OCI-LY7 (cell line): ENCODE measurements around the gene AK5. TPM values are rescaled to one million over a fixed set of nuclear protein-coding genes. Genes with fewer than 3 reads are reported as not detected.

ENCODE experiments used
- BruUV-seq: library from RNA; stranded (reverse); fragments of 400-500 nt; replicated peaks from 2 replicates; lab custom pipeline; 2021; lab: Mats Ljungman, UMichigan
- CTCF ChIA-PET: fragments of 300-600 bp; sonication (Branson Sonifier 250); formaldehyde crosslinking; loops from one replicate; lab custom pipeline; 2022; ENCODE audit warnings: antibody characterized with exemption; ENCODE audit not compliant: unreplicated experiment; lab: Charles Lee
- POLR2A ChIA-PET: fragments of 300-600 bp; sonication (Branson Sonifier 250); formaldehyde crosslinking; loops from one replicate; lab custom pipeline; 2022; ENCODE audit warnings: antibody characterized with exemption; lab: Charles Lee
- DNase-seq: peaks from one replicate; pipeline ENCODE4 v3.0.0-alpha.2; 2015; ENCODE audit warnings: low spot score
- H2AFZ ChIP-seq: fragments of 200-600 bp; sonication (generic), shearing (Covaris generic); 2 replicates; pipeline ENCODE4 v1.6.1; 2014; ENCODE audit warnings: mild to moderate bottlenecking, antibody characterized with exemption, low read length, moderate library complexity
- H3K27ac ChIP-seq: fragments of 200-600 bp; sonication (generic); 2 replicates; pipeline ENCODE4 v1.5.1; 2014; ENCODE audit warnings: mixed run types, low read depth, mild to moderate bottlenecking, moderate library complexity, low read length, inconsistent platforms; ENCODE audit not compliant: poor library complexity, severe bottlenecking
- H3K36me3 ChIP-seq: fragments of 200-600 bp; sonication (generic); 2 replicates; pipeline ENCODE4 v1.6.1; 2014; ENCODE audit warnings: mild to moderate bottlenecking, antibody characterized with exemption, low read length, moderate library complexity, mixed read lengths; ENCODE audit not compliant: insufficient read depth
- H3K4me1 ChIP-seq: fragments of 200-600 bp; sonication (generic); 2 replicates; pipeline ENCODE4 v1.5.1; 2014; ENCODE audit warnings: mild to moderate bottlenecking, low read length; ENCODE audit not compliant: insufficient read depth, poor library complexity, severe bottlenecking
- H3K4me2 ChIP-seq: fragments of 200-600 bp; sonication (generic); 2 replicates; pipeline ENCODE4 v1.6.1; 2014; ENCODE audit warnings: mild to moderate bottlenecking, low read length
- H3K4me3 ChIP-seq: fragments of 200-600 bp; sonication (generic); 2 replicates; pipeline ENCODE4 v1.5.1; 2014; ENCODE audit warnings: mild to moderate bottlenecking, low read depth, low read length; ENCODE audit not compliant: poor library complexity, severe bottlenecking
- H3K79me2 ChIP-seq: fragments of 200-600 bp; sonication (generic); 2 replicates; pipeline ENCODE4 v1.6.1; 2016; ENCODE audit warnings: low read depth, mild to moderate bottlenecking, low read length, moderate library complexity, mixed read lengths; ENCODE audit not compliant: insufficient read depth
- H3K9me2 ChIP-seq: fragments of 200-600 bp; sonication (generic); 2 replicates; pipeline ENCODE4 v1.6.1; 2016; ENCODE audit warnings: mild to moderate bottlenecking, low read length, mixed read lengths; ENCODE audit not compliant: insufficient read depth
- H3K9me3 ChIP-seq: fragments of 200-600 bp; sonication (generic); 2 replicates; pipeline ENCODE4 v1.6.1; 2014; ENCODE audit warnings: mild to moderate bottlenecking, mixed run types, low read length, mixed read lengths
- H4K20me1 ChIP-seq: fragments of 200-600 bp; sonication (generic); 2 replicates; pipeline ENCODE4 v1.6.1; 2014; ENCODE audit warnings: mild to moderate bottlenecking, antibody characterized with exemption, low read length, moderate library complexity, mixed read lengths; ENCODE audit not compliant: insufficient read depth
- EZH2phosphoT487 ChIP-seq: fragments of 200-600 bp; sonication (generic); IDR thresholded peaks from 2 replicates; pipeline ENCODE4 v1.6.1; 2018; ENCODE audit warnings: low read depth, borderline replicate concordance, mild to moderate bottlenecking, mixed run types, antibody characterized with exemption, low read length, moderate library complexity, mixed read lengths
- intact Hi-C: fragments of 100-400 bp; cut with micrococcal nuclease; formaldehyde crosslinking; loops from one replicate; pipeline ENCODE4 v1.10.0; 2022; ENCODE audit not compliant: unreplicated experiment
- total RNA-seq, 2 experiments: library from RNA; depleted of rRNA in 1 of 2; stranded (reverse); fragments of >200 nt in 1 of 2; shearing (Covaris generic) in 1 of 2; gene quantifications; 2 replicates each; pipeline ENCODE4 v1.2.3, GENCODE V29; 2014 to 2022
- TF ChIP-seq, protein P1 (sequence below): fragments of 200-600 bp; sonication (generic); conservative IDR thresholded peaks from 2 replicates; pipeline ENCODE4 v1.5.1; 2014; ENCODE audit warnings: mild to moderate bottlenecking, antibody characterized with exemption, low read length, moderate library complexity, mixed read lengths

The AK5 gene
- total RNA-seq, 2 experiments from 2014 or later, result not detected

DNA sequence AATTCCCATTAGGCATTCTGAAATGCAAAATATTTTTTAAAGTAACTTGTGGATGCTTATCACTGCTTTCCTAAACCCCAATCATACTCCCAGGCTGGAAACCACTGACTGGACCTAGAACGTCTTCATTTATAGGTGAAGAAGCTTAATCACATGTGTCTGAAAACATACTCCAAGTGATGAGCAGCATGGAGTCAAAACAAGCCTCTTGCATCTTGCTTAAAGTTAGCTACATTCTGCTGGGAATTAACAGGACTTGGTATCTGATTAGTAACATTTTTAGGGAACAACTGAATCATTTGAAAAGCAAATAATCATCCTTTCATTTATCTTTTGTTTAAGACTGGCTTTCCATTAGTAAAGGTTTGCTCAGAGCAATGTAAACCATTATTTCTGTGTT, 105.7 kb downstream of the AK5 start:
- Histone ChIP-seq H3K4me3 (no peak overlapping the region), H3K4me2 (no peak overlapping the region), H3K4me1 (no peaks in the 10 kb centered on the region), H2AFZ (no peak overlapping the region), H3K36me3 (no peaks in the 10 kb centered on the region), H3K79me2 (no peaks in the 10 kb centered on the region), H4K20me1 (no peaks in the 10 kb centered on the region), H3K9me2 (no peaks in the 10 kb centered on the region), H3K27ac (no peak overlapping the region), H3K9me3 (no peaks in the 10 kb centered on the region)
- TF ChIP-seq EZH2phosphoT487, result no peak
- TF ChIP-seq, protein P1, sequence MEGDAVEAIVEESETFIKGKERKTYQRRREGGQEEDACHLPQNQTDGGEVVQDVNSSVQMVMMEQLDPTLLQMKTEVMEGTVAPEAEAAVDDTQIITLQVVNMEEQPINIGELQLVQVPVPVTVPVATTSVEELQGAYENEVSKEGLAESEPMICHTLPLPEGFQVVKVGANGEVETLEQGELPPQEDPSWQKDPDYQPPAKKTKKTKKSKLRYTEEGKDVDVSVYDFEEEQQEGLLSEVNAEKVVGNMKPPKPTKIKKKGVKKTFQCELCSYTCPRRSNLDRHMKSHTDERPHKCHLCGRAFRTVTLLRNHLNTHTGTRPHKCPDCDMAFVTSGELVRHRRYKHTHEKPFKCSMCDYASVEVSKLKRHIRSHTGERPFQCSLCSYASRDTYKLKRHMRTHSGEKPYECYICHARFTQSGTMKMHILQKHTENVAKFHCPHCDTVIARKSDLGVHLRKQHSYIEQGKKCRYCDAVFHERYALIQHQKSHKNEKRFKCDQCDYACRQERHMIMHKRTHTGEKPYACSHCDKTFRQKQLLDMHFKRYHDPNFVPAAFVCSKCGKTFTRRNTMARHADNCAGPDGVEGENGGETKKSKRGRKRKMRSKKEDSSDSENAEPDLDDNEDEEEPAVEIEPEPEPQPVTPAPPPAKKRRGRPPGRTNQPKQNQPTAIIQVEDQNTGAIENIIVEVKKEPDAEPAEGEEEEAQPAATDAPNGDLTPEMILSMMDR, result no peak
- BruUV-seq, result no TSS peak
- no peak for DNase-seq
- intact Hi-C loops, result no loop called here
- POLR2A ChIA-PET, result interaction anchor here (0.7 kb wide), 1 partner anchor 155 kb away, joined by 4 read pairs; no protein-coding TSS in a partner anchor
- CTCF ChIA-PET, result no interaction called here

DNA sequence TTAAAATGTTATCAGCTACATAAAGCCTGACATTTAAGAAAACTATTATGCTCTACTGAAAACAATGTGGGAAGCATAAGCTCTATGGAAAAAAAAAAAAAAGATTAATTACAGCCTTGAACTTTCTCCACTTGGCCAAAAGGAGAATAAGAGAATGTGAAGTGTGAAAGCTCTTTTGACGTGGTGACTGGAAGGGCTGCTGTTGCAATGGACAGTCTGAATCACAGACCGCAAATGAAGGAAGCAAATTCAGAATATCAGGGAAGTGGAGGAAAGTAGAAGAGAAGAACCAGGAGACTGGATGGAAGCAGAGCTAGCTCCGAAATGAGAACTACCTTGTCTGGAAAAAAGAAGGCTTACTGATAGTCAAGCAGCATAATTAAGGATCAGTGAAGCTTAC, 106.8 kb downstream of the AK5 start:
- H3K9me2 ChIP-seq, result no peaks in the 10 kb centered on the region
- no peak overlapping the region for H3K4me2 ChIP-seq
- intact Hi-C loops, result no loop called here

DNA sequence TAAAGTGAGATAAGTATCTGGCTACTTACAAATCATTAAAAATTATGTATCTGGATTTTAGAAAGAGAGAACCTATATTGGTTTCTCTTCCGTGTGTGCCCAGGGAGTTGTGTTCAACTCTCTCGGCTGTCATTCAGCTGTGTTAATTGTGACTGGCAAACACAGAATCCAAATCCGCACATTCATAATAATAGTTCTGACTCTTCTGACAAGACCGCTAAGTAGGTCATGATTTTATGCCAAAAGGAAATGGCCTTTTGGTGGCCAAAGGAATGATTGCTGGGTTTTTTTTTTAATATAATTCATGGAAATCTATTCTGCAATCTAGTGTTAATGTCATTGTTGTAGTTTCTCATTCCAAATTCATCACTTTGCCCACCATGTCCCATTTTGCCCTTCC, 110.7 kb downstream of the AK5 start:
- H3K9me3 ChIP-seq, result no peaks in the 10 kb centered on the region
- no peak for DNase-seq
- no peaks in the 10 kb centered on the region for H4K20me1 ChIP-seq
- BruUV-seq, result no TSS peak
- ChIA-PET POLR2A (interaction anchor here (0.9 to 1.0 kb wide), 2 partner anchors 124 to 1491 kb away, joined by 3 read pairs; no protein-coding TSS in a partner anchor), CTCF (no interaction called here)
- no peak overlapping the region for H3K27ac ChIP-seq
- H3K4me3 ChIP-seq, result no peak overlapping the region
- TF ChIP-seq EZH2phosphoT487, result no peak
- TF ChIP-seq, protein P1, result no peak
- no peaks in the 10 kb centered on the region for H3K9me2 ChIP-seq
- no peaks in the 10 kb centered on the region for H3K36me3 ChIP-seq
- no peaks in the 10 kb centered on the region for H3K4me1 ChIP-seq
- intact Hi-C loops, result no loop called here
- H3K79me2 ChIP-seq, result no peaks in the 10 kb centered on the region
- no peak overlapping the region for H3K4me2 ChIP-seq
- H2AFZ ChIP-seq, result no peak overlapping the region

More for the DNA sequence above, 106.8 kb downstream of the AK5 start:
- Histone ChIP-seq H3K4me3 (no peak overlapping the region), H2AFZ (no peak overlapping the region), H3K4me1 (no peaks in the 10 kb centered on the region), H3K9me3 (no peaks in the 10 kb centered on the region), H4K20me1 (no peaks in the 10 kb centered on the region), H3K79me2 (no peaks in the 10 kb centered on the region), H3K27ac (no peak overlapping the region), H3K36me3 (no peaks in the 10 kb centered on the region)
- no TSS peak for BruUV-seq
- ChIA-PET CTCF (no interaction called here), POLR2A (no interaction called here)
- no peak for DNase-seq
- no peak for TF ChIP-seq EZH2phosphoT487
- TF ChIP-seq, protein P1, result no peak
